Measurements from ENCODE around the gene LYPD8. TPM values are rescaled to one million over a fixed set of nuclear protein-coding genes. Genes with fewer than 3 reads are reported as not detected.

Gene LYPD8
- total and polyA plus RNA-seq, 9 of the 15 experiments (the other 6 are each of a cell fraction or from before 2014, with no cell fraction given) = 0.50 to 2.1 (median 1.3) TPM

DNA sequence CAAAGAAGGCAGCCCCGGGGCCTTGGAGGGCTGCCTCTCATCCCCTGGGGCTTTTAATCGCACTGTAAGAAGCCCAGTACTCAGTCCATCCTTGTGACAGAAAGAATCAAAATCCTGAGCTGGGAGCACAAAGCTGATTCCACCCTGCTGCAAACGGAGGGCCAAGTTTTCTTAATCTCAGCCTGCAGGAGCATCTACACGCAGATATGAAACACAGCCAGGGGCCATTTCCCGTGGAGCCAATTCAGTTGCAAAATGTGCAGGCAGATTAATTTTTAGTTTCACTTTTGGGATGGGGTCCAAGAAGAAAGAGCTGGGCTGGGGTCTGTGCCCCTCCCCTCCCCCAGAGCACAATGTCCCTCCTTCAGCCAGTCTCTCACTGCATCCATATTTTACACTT lies 4.4 kb downstream of the LYPD8 start (continued):
- TF ChIP-seq, protein P1, sequence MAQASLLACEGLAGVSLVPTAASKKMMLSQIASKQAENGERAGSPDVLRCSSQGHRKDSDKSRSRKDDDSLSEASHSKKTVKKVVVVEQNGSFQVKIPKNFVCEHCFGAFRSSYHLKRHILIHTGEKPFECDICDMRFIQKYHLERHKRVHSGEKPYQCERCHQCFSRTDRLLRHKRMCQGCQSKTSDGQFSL (CRISPR knock-in tag; IDR thresholded peaks at IDR 0.05) = no peak
- TF ChIP-seq, protein P1 (tag; IDR thresholded peaks at IDR 0.05) = no peak
- TF ChIP-seq, protein P2, sequence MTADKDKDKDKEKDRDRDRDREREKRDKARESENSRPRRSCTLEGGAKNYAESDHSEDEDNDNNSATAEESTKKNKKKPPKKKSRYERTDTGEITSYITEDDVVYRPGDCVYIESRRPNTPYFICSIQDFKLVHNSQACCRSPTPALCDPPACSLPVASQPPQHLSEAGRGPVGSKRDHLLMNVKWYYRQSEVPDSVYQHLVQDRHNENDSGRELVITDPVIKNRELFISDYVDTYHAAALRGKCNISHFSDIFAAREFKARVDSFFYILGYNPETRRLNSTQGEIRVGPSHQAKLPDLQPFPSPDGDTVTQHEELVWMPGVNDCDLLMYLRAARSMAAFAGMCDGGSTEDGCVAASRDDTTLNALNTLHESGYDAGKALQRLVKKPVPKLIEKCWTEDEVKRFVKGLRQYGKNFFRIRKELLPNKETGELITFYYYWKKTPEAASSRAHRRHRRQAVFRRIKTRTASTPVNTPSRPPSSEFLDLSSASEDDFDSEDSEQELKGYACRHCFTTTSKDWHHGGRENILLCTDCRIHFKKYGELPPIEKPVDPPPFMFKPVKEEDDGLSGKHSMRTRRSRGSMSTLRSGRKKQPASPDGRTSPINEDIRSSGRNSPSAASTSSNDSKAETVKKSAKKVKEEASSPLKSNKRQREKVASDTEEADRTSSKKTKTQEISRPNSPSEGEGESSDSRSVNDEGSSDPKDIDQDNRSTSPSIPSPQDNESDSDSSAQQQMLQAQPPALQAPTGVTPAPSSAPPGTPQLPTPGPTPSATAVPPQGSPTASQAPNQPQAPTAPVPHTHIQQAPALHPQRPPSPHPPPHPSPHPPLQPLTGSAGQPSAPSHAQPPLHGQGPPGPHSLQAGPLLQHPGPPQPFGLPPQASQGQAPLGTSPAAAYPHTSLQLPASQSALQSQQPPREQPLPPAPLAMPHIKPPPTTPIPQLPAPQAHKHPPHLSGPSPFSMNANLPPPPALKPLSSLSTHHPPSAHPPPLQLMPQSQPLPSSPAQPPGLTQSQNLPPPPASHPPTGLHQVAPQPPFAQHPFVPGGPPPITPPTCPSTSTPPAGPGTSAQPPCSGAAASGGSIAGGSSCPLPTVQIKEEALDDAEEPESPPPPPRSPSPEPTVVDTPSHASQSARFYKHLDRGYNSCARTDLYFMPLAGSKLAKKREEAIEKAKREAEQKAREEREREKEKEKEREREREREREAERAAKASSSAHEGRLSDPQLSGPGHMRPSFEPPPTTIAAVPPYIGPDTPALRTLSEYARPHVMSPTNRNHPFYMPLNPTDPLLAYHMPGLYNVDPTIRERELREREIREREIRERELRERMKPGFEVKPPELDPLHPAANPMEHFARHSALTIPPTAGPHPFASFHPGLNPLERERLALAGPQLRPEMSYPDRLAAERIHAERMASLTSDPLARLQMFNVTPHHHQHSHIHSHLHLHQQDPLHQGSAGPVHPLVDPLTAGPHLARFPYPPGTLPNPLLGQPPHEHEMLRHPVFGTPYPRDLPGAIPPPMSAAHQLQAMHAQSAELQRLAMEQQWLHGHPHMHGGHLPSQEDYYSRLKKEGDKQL (CRISPR knock-in tag; IDR thresholded peaks at IDR 0.05; ENCODE audit: borderline replicate concordance) = no peak
- TF ChIP-seq CGGBP1 (CRISPR knock-in tag; IDR thresholded peaks at IDR 0.05) = no peak
- no peak for TF ChIP-seq CTBP1 (IDR thresholded peaks at IDR 0.05; ENCODE audit: borderline replicate concordance)
- TF ChIP-seq, protein P3, sequence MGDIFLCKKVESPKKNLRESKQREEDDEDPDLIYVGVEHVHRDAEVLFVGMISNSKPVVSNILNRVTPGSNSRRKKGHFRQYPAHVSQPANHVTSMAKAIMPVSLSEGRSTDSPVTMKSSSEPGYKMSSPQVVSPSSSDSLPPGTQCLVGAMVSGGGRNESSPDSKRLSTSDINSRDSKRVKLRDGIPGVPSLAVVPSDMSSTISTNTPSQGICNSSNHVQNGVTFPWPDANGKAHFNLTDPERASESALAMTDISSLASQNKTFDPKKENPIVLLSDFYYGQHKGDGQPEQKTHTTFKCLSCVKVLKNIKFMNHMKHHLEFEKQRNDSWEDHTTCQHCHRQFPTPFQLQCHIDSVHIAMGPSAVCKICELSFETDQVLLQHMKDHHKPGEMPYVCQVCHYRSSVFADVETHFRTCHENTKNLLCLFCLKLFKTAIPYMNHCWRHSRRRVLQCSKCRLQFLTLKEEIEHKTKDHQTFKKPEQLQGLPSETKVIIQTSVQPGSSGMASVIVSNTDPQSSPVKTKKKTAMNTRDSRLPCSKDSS (IDR thresholded peaks at IDR 0.05; ENCODE audit: low read depth, partially characterized antibody) = no peak
- no peak for TF ChIP-seq SRF (CRISPR knock-in tag; IDR thresholded peaks at IDR 0.05)

All from K562 (cell line).